ENCODE data around the gene TMEM117. TPM values are rescaled to one million over a fixed set of nuclear protein-coding genes. Genes with fewer than 3 reads are reported as not detected.
"Not testable (repeated sequence)": the region's sequence is repeated elsewhere in the genome, so short reads cannot be mapped to it uniquely, and the experiment has no call there.

TMEM117 gene
- total RNA-seq, 1 donor from 2014 or later, result 13.1 TPM

- no peak overlapping the region for H2AFZ ChIP-seq (ENCODE audit: low read depth, low read length)
- no peak overlapping the region for H3K4me3 ChIP-seq (ENCODE audit: insufficient read depth, low read depth, low read length)
- H3K4me3 Mint-ChIP-seq (ENCODE audit: unreplicated experiment), result no peak overlapping the region
- H3K4me1 Mint-ChIP-seq (ENCODE audit: low read depth, unreplicated experiment), result peaks cover 3% of the 10 kb centered on the region
- H3K9me3 Mint-ChIP-seq (ENCODE audit: unreplicated experiment), result no peaks in the 10 kb centered on the region
- no peaks in the 10 kb centered on the region for H4K20me1 ChIP-seq (ENCODE audit: insufficient read depth, low read length)
- H3K27me3 Mint-ChIP-seq (ENCODE audit: low read depth, unreplicated experiment), result no peaks in the 10 kb centered on the region
- no peak for FAIRE-seq
- no peaks in the 10 kb centered on the region for H3K27me3 ChIP-seq (ENCODE audit: insufficient read depth, low read length)
- no peaks in the 10 kb centered on the region for H3K36me3 ChIP-seq (ENCODE audit: insufficient read depth, low read length)
- H3K4me1 ChIP-seq (ENCODE audit: insufficient read depth, low read length), result peaks cover 5% of the 10 kb centered on the region
- no peaks in the 10 kb centered on the region for H3K9me3 ChIP-seq (ENCODE audit: insufficient read depth, low read depth, low read length)
- DNase-seq (ENCODE audit: low read depth), result no peak
- no peaks in the 10 kb centered on the region for H3K36me3 Mint-ChIP-seq (ENCODE audit: low read depth, unreplicated experiment)
- H3K27ac Mint-ChIP-seq (ENCODE audit: unreplicated experiment), result no peak overlapping the region
- H3K4me2 ChIP-seq (ENCODE audit: low read length), result no peak overlapping the region
- peaks cover 11% of the 10 kb centered on the region for H3K79me2 ChIP-seq (ENCODE audit: insufficient read depth, low read length)
- no peak for TF ChIP-seq CTCF (IDR thresholded peaks at IDR 0.05; ENCODE audit: insufficient read depth, low read depth, low read length)
- no peak for TF ChIP-seq EZH2 (IDR thresholded peaks at IDR 0.05; ENCODE audit: insufficient read depth, low read length)
- no peak overlapping the region for H3K9ac ChIP-seq (ENCODE audit: low read length)
- H3K27ac ChIP-seq (ENCODE audit: low read depth, low read length), result no peak overlapping the region
These were observed 4.5 kb downstream of the TMEM117 start for GRCh38 chr12:43840338-43840737.

GRCh38 chr12:43841253-43841652, 5.4 kb downstream of the TMEM117 start:
- FAIRE-seq, result no peak
- H3K4me3 ChIP-seq (ENCODE audit: insufficient read depth, low read depth, low read length), result no peak overlapping the region
- DNase-seq (ENCODE audit: low read depth), result no peak
- no peak overlapping the region for H3K27ac Mint-ChIP-seq (ENCODE audit: unreplicated experiment)
- H3K36me3 Mint-ChIP-seq (ENCODE audit: low read depth, unreplicated experiment), result no peaks in the 10 kb centered on the region
- peaks cover 3% of the 10 kb centered on the region for H3K4me1 Mint-ChIP-seq (ENCODE audit: low read depth, unreplicated experiment)
- peaks cover 5% of the 10 kb centered on the region for H3K4me1 ChIP-seq (ENCODE audit: insufficient read depth, low read length)
- H3K36me3 ChIP-seq (ENCODE audit: insufficient read depth, low read length), result no peaks in the 10 kb centered on the region
- H3K9me3 ChIP-seq (ENCODE audit: insufficient read depth, low read depth, low read length), result no peaks in the 10 kb centered on the region
- no peak for TF ChIP-seq CTCF (IDR thresholded peaks at IDR 0.05; ENCODE audit: insufficient read depth, low read depth, low read length)
- no peak for TF ChIP-seq EZH2 (IDR thresholded peaks at IDR 0.05; ENCODE audit: insufficient read depth, low read length)
- no peak overlapping the region for H3K4me3 Mint-ChIP-seq (ENCODE audit: unreplicated experiment)
- H3K79me2 ChIP-seq (ENCODE audit: insufficient read depth, low read length), result peaks cover 11% of the 10 kb centered on the region
- no peak overlapping the region for H3K27ac ChIP-seq (ENCODE audit: low read depth, low read length)
- H3K9me3 Mint-ChIP-seq (ENCODE audit: unreplicated experiment), result no peaks in the 10 kb centered on the region
- H2AFZ ChIP-seq (ENCODE audit: low read depth, low read length), result no peak overlapping the region
- no peak overlapping the region for H3K4me2 ChIP-seq (ENCODE audit: low read length)
- H4K20me1 ChIP-seq (ENCODE audit: insufficient read depth, low read length), result no peaks in the 10 kb centered on the region
- no peaks in the 10 kb centered on the region for H3K27me3 ChIP-seq (ENCODE audit: insufficient read depth, low read length)
- no peaks in the 10 kb centered on the region for H3K27me3 Mint-ChIP-seq (ENCODE audit: low read depth, unreplicated experiment)
- no peak overlapping the region for H3K9ac ChIP-seq (ENCODE audit: low read length)

GRCh38 chr12:43842259-43842658, 6.4 kb downstream of the TMEM117 start:
- H2AFZ ChIP-seq (ENCODE audit: low read depth, low read length), result no peak overlapping the region
- DNase-seq (ENCODE audit: low read depth) (no peak), FAIRE-seq (no peak)
- Mint-ChIP-seq H3K27me3 (ENCODE audit: low read depth, unreplicated experiment) (no peaks in the 10 kb centered on the region), H3K27ac (ENCODE audit: unreplicated experiment) (no peak overlapping the region), H3K9me3 (ENCODE audit: unreplicated experiment) (no peaks in the 10 kb centered on the region), H3K4me3 (ENCODE audit: unreplicated experiment) (no peak overlapping the region), H3K36me3 (ENCODE audit: low read depth, unreplicated experiment) (no peaks in the 10 kb centered on the region), H3K4me1 (ENCODE audit: low read depth, unreplicated experiment) (peaks cover 5% of the 10 kb centered on the region)
- H3K4me3 ChIP-seq (ENCODE audit: insufficient read depth, low read depth, low read length), result no peak overlapping the region
- no peaks in the 10 kb centered on the region for H3K9me3 ChIP-seq (ENCODE audit: insufficient read depth, low read depth, low read length)
- H3K27ac ChIP-seq (ENCODE audit: low read depth, low read length), result no peak overlapping the region
- no peak for TF ChIP-seq CTCF (IDR thresholded peaks at IDR 0.05; ENCODE audit: insufficient read depth, low read depth, low read length)
- no peak for TF ChIP-seq EZH2 (IDR thresholded peaks at IDR 0.05; ENCODE audit: insufficient read depth, low read length)
- peaks cover 11% of the 10 kb centered on the region for H3K79me2 ChIP-seq (ENCODE audit: insufficient read depth, low read length)
- no peaks in the 10 kb centered on the region for H3K4me1 ChIP-seq (ENCODE audit: insufficient read depth, low read length)
- H3K9ac ChIP-seq (ENCODE audit: low read length), result no peak overlapping the region
- H4K20me1 ChIP-seq (ENCODE audit: insufficient read depth, low read length), result no peaks in the 10 kb centered on the region
- no peaks in the 10 kb centered on the region for H3K36me3 ChIP-seq (ENCODE audit: insufficient read depth, low read length)
- no peak overlapping the region for H3K4me2 ChIP-seq (ENCODE audit: low read length)
- no peaks in the 10 kb centered on the region for H3K27me3 ChIP-seq (ENCODE audit: insufficient read depth, low read length)

GRCh38 chr12:43847425-43848225, 11.7 kb downstream of the TMEM117 start:
- Mint-ChIP-seq H3K27ac (ENCODE audit: unreplicated experiment) (peak overlapping the region; percentile 79), H3K36me3 (ENCODE audit: low read depth, unreplicated experiment) (peaks cover 11% of the 10 kb centered on the region), H3K4me1 (ENCODE audit: low read depth, unreplicated experiment) (peaks cover 12% of the 10 kb centered on the region)
- not testable (repeated sequence) for H3K4me3 ChIP-seq (ENCODE audit: insufficient read depth, low read depth, low read length); H3K79me2 ChIP-seq (ENCODE audit: insufficient read depth, low read length); H3K27ac ChIP-seq (ENCODE audit: low read depth, low read length); H3K27me3 Mint-ChIP-seq (ENCODE audit: low read depth, unreplicated experiment); H3K36me3 ChIP-seq (ENCODE audit: insufficient read depth, low read length); H2AFZ ChIP-seq (ENCODE audit: low read depth, low read length); H3K4me1 ChIP-seq (ENCODE audit: insufficient read depth, low read length); H3K9me3 ChIP-seq (ENCODE audit: insufficient read depth, low read depth, low read length); H3K4me3 Mint-ChIP-seq (ENCODE audit: unreplicated experiment); H3K9me3 Mint-ChIP-seq (ENCODE audit: unreplicated experiment); H3K27me3 ChIP-seq (ENCODE audit: insufficient read depth, low read length); H3K9ac ChIP-seq (ENCODE audit: low read length); H4K20me1 ChIP-seq (ENCODE audit: insufficient read depth, low read length)
- FAIRE-seq (peak; percentile 45), DNase-seq (ENCODE audit: low read depth) (peak; percentile 77)
- H3K4me2 ChIP-seq (ENCODE audit: low read length), result peak overlapping the region; percentile 24
